GM21390 (cell line): Measurements from ENCODE around the gene MRPS15.

Experiments
- ATAC-seq: cut with Tn5 transposase; IDR thresholded peaks from one replicate; pipeline ENCODE4 v1.9.1; 2021; ENCODE audit not compliant: unreplicated experiment

Gene MRPS15

GRCh38 chr1:36421649-36422048 is 42.5 kb downstream of the MRPS15 start:
- ATAC-seq = no peak

- ATAC-seq = peak; percentile 60
Measured at GRCh38 chr1:36420836-36421317, 43.3 kb downstream of the MRPS15 start.

GRCh38 chr1:36420409-36420808 is 43.8 kb downstream of the MRPS15 start:
- ATAC-seq = no peak

- no peak for ATAC-seq
Measured at GRCh38 chr1:36419569-36419968, 44.6 kb downstream of the MRPS15 start.

DNA sequence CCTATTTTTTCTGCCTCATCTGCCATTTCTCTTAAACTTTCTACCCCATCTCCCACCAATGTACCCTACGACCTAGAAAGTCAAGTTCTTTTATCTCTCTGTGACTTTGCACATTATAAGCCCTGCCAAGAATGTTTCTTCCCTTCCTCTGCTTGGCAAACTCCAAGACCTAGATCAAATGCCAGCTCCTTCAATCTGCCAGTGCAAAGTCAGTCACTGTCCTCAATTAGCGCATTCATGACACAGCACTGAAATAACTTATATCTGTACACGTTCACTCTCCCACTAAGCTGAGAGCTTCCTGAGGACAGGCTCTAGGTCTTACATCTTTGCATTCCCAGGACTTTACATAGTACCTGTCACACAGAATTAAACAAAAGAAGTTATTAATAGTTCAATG is 45.0 kb downstream of the MRPS15 start:
- no peak for ATAC-seq

DNA sequence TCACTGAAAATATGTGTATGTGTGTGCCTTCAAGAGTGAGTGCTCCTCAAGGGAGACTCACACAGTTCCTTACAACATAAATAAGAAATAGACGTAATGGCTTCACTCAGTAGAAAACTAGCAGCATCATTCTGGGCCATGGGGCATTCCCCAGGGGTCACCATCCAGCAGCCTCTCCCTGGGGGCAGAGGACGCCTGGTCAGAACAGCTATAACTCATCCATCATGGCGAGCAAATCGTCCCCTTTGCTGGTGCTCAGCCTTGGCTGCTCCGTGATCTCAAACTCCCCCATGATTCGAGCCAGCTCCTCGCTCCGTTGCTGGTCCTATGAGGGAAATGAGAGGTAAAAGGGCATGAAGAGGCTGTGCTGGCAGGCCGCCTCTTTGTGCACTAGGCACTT is 46.3 kb downstream of the MRPS15 start:
- ATAC-seq = no peak

- no peak for ATAC-seq
Measured at GRCh38 chr1:36415661-36416326, 48.4 kb downstream of the MRPS15 start.

DNA sequence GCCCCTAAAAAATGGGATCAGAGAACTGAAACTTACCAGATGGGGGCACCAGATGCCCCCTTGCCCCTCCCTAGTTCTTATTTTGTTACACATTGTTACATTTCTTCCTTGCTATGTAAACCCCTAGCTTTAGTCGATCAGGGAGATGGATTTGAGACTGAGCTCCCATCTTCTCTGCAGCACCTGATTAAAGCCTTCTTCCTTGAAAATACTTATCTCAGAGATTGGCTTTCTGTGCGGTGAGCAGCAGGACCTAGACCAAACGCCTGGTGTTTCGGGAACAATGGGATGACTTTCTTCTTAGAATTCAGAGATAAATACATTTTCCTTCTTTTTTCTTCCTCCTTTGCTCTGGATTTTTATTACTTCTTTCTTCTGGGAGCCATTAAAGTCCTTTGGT is 49.8 kb downstream of the MRPS15 start:
- ATAC-seq = no peak

DNA sequence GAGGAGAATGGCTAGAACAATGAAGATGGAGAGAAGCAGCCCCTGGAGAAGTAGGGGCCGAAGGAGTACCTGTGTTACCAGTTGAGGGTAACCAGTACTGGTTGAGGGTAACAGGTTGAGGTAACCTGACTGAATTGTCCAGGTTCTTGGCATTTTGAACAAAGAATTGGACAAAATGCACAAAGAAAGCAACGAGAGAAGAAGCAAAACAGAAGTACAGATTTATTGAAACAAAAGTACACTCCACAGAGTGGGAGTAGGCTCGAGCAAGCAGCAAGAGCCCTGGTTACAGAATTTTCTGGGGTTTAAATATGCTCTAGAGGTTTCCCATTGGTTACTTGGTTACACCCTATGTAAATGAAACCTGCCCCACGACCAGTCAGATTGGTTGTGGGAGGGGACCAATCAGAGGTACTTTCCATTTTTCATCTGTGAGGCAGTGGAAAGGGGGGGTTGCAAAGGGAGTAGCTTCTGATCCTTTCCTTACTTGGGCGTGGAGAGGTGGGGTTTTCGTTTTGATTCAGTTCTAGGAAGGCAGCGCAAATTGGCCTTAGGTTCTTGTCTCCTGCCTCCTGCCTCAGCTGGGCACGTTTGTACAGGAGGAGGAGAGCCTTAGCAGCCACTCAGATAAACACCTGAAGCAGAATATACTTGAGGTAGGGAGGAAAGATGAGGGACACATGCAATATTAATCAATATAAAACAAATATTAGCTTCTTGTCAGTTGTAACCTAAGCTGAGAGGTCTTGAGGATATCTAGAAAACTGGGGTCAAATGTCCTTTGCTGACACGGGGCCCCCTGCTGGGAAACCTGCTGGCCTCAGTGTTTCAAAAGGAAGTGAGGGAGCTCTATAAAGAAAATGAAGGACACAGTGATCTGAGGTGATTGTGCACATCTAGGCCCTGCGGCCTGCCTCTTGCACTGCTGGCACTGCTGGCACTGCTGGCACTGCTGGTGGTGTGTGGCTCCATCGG is 52.2 kb downstream of the MRPS15 start:
- ATAC-seq = no peak

GRCh38 chr1:36408479-36408878 is 55.7 kb downstream of the MRPS15 start:
- ATAC-seq = no peak

- ATAC-seq = no peak
Measured at GRCh38 chr1:36406440-36406839, 57.7 kb downstream of the MRPS15 start.
